Measurements from ENCODE around the gene DENND2A.

GRCh38 chr7:140517546-140518369 lies 122.9 kb downstream of the DENND2A start:
- peak; percentile 64 to 90 (median 83) for TF ChIP-seq CTCF (IDR thresholded peaks at IDR 0.05)
- peak; percentile 30 to 50 (median 50) for TF ChIP-seq POLR2AphosphoS5 (IDR thresholded peaks at IDR 0.05)
- TF ChIP-seq POLR2A (IDR thresholded peaks at IDR 0.05), result no peak
